CD4-positive, alpha-beta T cell (primary cell): Measurements from ENCODE around the gene RGL1. TPM values are rescaled to one million over a fixed set of nuclear protein-coding genes. Genes with fewer than 3 reads are reported as not detected.

Experiments
- ATAC-seq: fragments of 200-7000 bp; cut with Tn5 transposase; one replicate; pipeline ENCODE4 v1.10.0; 2022; ENCODE audit warnings: mild to moderate bottlenecking; ENCODE audit not compliant: poor library complexity
- CTCF ChIA-PET: fragments of 350-600 bp; sonication (Branson Sonifier 250); formaldehyde crosslinking; loops from one replicate; lab custom pipeline; 2021; ENCODE audit warnings: antibody characterized with exemption, inconsistent platforms; lab: Charles Lee
- POLR2A ChIA-PET: fragments of 350-600 bp; sonication (Branson Sonifier 250); formaldehyde crosslinking; loops from one replicate; lab custom pipeline; 2021; ENCODE audit warnings: antibody characterized with exemption, inconsistent platforms; lab: Charles Lee
- DNase-seq, 14 experiments: peaks; one replicate each; pipeline ENCODE4 v3.0.0-alpha.2; 2013 to 2020; ENCODE audit warnings: mixed read lengths in 2 of 14
- H3K27ac ChIP-seq, 2 donors: one replicate each; pipeline versions ENCODE4 v1.5.1 to v1.7.0; 2013; ENCODE audit warnings: low read length in 2 of 2, low read depth in 1 of 2, mild to moderate bottlenecking in 1 of 2
- H3K27me3 ChIP-seq, 2 experiments: 1 replicate in 1 of 2; 2 replicates in 1 of 2; pipeline versions ENCODE4 v1.6.1 to v1.7.0; 2013; ENCODE audit warnings: low read length in 2 of 2, control low read depth in 1 of 2, mild to moderate bottlenecking in 1 of 2, moderate library complexity in 1 of 2; ENCODE audit not compliant: insufficient read depth in 2 of 2, control insufficient read depth in 1 of 2
- H3K36me3 ChIP-seq: one replicate; pipeline ENCODE4 v1.6.1; 2013; ENCODE audit warnings: low read length, control low read depth; ENCODE audit not compliant: insufficient read depth
- H3K4me1 ChIP-seq: one replicate; pipeline ENCODE4 v1.6.1; 2013; ENCODE audit warnings: low read length, control low read depth; ENCODE audit not compliant: insufficient read depth
- H3K4me3 ChIP-seq: one replicate; pipeline ENCODE4 v1.5.1; 2013; ENCODE audit warnings: mild to moderate bottlenecking, low read length, moderate library complexity
- H3K9me3 ChIP-seq, 2 experiments: 1 replicate in 1 of 2; 2 replicates in 1 of 2; pipeline versions ENCODE4 v1.6.1 to v1.7.0; 2013; ENCODE audit warnings: low read length in 2 of 2, mild to moderate bottlenecking in 2 of 2, control low read depth in 1 of 2, moderate library complexity in 1 of 2; ENCODE audit not compliant: control insufficient read depth in 1 of 2, insufficient read depth in 1 of 2
- H3K27ac Mint-ChIP-seq: one replicate; pipeline ENCODE4 v1.8.0; 2020; ENCODE audit warnings: mixed read lengths
- H3K27me3 Mint-ChIP-seq: one replicate; pipeline ENCODE4 v1.8.0; 2021; ENCODE audit warnings: mixed read lengths
- H3K36me3 Mint-ChIP-seq: one replicate; pipeline ENCODE4 v1.8.0; 2021; ENCODE audit warnings: low read depth, mixed read lengths
- H3K4me1 Mint-ChIP-seq: one replicate; pipeline ENCODE4 v1.8.0; 2021; ENCODE audit warnings: low read depth, mixed read lengths
- H3K4me3 Mint-ChIP-seq: one replicate; pipeline ENCODE4 v1.8.0; 2020; ENCODE audit warnings: mild to moderate bottlenecking, mixed read lengths
- H3K9me3 Mint-ChIP-seq: one replicate; pipeline ENCODE4 v1.8.0; 2020; ENCODE audit warnings: mixed read lengths
- CTCF ChIP-seq: fragments of 200-600 bp; IDR thresholded peaks from one replicate; pipeline ENCODE4 v1.8.0; 2022; ENCODE audit warnings: antibody characterized with exemption, mild to moderate bottlenecking
- intact Hi-C, 2 experiments: fragments of 100-400 bp; cut with DNase I in 1 of 2; cut with micrococcal nuclease in 1 of 2; formaldehyde crosslinking; loops; one replicate each; pipeline versions ENCODE4 v1.15.1 to v1.9.0; 2023 to 2025; cut with DNase I, micrococcal nuclease
- total RNA-seq, 174 experiments: library from RNA in 2 of 174; stranded (reverse) in 2 of 174; gene quantifications; one replicate each; pipeline ENCODE4 v1.2.3 and lab custom pipeline; 2021 to 2026

The RGL1 gene
- total RNA-seq, 2 experiments from 2014 or later, result 1.2 to 1.8 TPM

- H3K27ac Mint-ChIP-seq, result no peak overlapping the region
- Histone ChIP-seq H3K4me1 (no peaks in the 10 kb centered on the region), H3K9me3 (no peaks in the 10 kb centered on the region), H3K4me3 (no peak overlapping the region), H3K27ac (no peak overlapping the region), H3K27me3 (no peaks in the 10 kb centered on the region), H3K36me3 (no peaks in the 10 kb centered on the region)
- ATAC-seq, result no peak
- no peaks in the 10 kb centered on the region for H3K9me3 Mint-ChIP-seq
- H3K4me3 Mint-ChIP-seq, result no peak overlapping the region
- ChIA-PET POLR2A (no interaction called here), CTCF (no interaction called here)
- no peaks in the 10 kb centered on the region for H3K27me3 Mint-ChIP-seq
- no peaks in the 10 kb centered on the region for H3K36me3 Mint-ChIP-seq
- H3K4me1 Mint-ChIP-seq, result no peaks in the 10 kb centered on the region
- DNase-seq, result no peak
- no peak for TF ChIP-seq CTCF
- intact Hi-C loops, result no loop called here
These were observed 58.0 kb downstream of the RGL1 start for GRCh38 chr1:183862967-183863366.

- no peaks in the 10 kb centered on the region for H3K4me1 ChIP-seq
- no peak overlapping the region for H3K4me3 ChIP-seq
- no peaks in the 10 kb centered on the region for H3K36me3 Mint-ChIP-seq
- no peaks in the 10 kb centered on the region for H3K27me3 Mint-ChIP-seq
- no peak overlapping the region for H3K4me3 Mint-ChIP-seq
- CTCF ChIA-PET, result no interaction called here
- POLR2A ChIA-PET, result no interaction called here
- no peaks in the 10 kb centered on the region for H3K27me3 ChIP-seq
- DNase-seq (no peak), ATAC-seq (no peak)
- no peak overlapping the region for H3K27ac ChIP-seq
- no peaks in the 10 kb centered on the region for H3K4me1 Mint-ChIP-seq
- H3K27ac Mint-ChIP-seq, result no peak overlapping the region
- intact Hi-C loops, result no loop called here
- H3K9me3 Mint-ChIP-seq, result no peaks in the 10 kb centered on the region
- TF ChIP-seq CTCF, result no peak
- no peaks in the 10 kb centered on the region for H3K36me3 ChIP-seq
- no peaks in the 10 kb centered on the region for H3K9me3 ChIP-seq
These were observed 58.9 kb downstream of the RGL1 start for GRCh38 chr1:183863852-183864251.

- Mint-ChIP-seq H3K9me3 (no peaks in the 10 kb centered on the region), H3K36me3 (no peaks in the 10 kb centered on the region), H3K27me3 (no peaks in the 10 kb centered on the region), H3K27ac (no peak overlapping the region), H3K4me3 (no peak overlapping the region), H3K4me1 (no peaks in the 10 kb centered on the region)
- no peak for TF ChIP-seq CTCF
- Histone ChIP-seq H3K27ac (no peak overlapping the region), H3K4me3 (no peak overlapping the region), H3K4me1 (no peaks in the 10 kb centered on the region), H3K9me3 (no peaks in the 10 kb centered on the region), H3K27me3 (no peaks in the 10 kb centered on the region), H3K36me3 (no peaks in the 10 kb centered on the region)
- ATAC-seq, result no peak
- ChIA-PET POLR2A (no interaction called here), CTCF (no interaction called here)
- DNase-seq, result no peak
- intact Hi-C loops, result no loop called here
These were observed 59.7 kb downstream of the RGL1 start for GRCh38 chr1:183864611-183865010.
